Panc1 (cell line): ENCODE data around the gene RPA4.

ENCODE experiments used
- POLR2AphosphoS5 ChIP-seq: IDR thresholded peaks from 2 replicates; pipeline ENCODE4 v1.6.1; 2012; ENCODE audit warnings: mild to moderate bottlenecking, low read depth, low read length, moderate library complexity
- SIN3A ChIP-seq: IDR thresholded peaks from 2 replicates; pipeline ENCODE4 v1.6.1; 2012; ENCODE audit warnings: low read depth, mild to moderate bottlenecking, low read length, moderate library complexity, borderline replicate concordance; ENCODE audit not compliant: insufficient read depth
- TF ChIP-seq, protein P1 (sequence below): fragments of 450-650 bp; IDR thresholded peaks from 2 replicates; pipeline ENCODE4 v1.5.1; 2017; ENCODE audit warnings: mild to moderate bottlenecking
- TF ChIP-seq, protein P2 (sequence below), 2 experiments: IDR thresholded peaks; 2 replicates each; pipeline ENCODE4 v1.6.1; 2011 to 2012; ENCODE audit warnings: low read depth in 2 of 2, control low read depth in 1 of 2, low read length in 1 of 2, mild to moderate bottlenecking in 1 of 2, moderate library complexity in 1 of 2; ENCODE audit not compliant: insufficient read depth in 1 of 2

DNA sequence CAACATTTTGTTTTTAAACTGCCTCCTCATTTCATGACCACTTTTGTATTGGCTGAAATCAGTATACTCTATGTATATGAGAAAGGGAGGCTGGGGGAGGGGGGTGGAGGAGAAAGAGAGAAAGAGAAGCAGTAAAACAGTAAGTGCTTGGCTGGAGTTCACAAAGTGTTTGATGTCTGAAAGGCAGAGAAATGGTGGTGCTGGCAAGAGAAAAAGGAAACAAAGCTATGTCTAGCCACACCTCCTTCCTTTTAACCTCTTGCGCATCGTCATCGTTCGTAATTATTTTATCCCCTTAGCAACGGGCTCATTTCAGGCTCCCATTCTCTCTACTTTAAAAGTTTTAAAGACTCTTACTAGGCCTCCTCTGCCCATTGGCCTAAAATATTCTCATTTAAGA lies 25.6 kb downstream of the RPA4 start:
- TF ChIP-seq, protein P1, sequence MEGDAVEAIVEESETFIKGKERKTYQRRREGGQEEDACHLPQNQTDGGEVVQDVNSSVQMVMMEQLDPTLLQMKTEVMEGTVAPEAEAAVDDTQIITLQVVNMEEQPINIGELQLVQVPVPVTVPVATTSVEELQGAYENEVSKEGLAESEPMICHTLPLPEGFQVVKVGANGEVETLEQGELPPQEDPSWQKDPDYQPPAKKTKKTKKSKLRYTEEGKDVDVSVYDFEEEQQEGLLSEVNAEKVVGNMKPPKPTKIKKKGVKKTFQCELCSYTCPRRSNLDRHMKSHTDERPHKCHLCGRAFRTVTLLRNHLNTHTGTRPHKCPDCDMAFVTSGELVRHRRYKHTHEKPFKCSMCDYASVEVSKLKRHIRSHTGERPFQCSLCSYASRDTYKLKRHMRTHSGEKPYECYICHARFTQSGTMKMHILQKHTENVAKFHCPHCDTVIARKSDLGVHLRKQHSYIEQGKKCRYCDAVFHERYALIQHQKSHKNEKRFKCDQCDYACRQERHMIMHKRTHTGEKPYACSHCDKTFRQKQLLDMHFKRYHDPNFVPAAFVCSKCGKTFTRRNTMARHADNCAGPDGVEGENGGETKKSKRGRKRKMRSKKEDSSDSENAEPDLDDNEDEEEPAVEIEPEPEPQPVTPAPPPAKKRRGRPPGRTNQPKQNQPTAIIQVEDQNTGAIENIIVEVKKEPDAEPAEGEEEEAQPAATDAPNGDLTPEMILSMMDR, result no peak
- TF ChIP-seq, protein P2, sequence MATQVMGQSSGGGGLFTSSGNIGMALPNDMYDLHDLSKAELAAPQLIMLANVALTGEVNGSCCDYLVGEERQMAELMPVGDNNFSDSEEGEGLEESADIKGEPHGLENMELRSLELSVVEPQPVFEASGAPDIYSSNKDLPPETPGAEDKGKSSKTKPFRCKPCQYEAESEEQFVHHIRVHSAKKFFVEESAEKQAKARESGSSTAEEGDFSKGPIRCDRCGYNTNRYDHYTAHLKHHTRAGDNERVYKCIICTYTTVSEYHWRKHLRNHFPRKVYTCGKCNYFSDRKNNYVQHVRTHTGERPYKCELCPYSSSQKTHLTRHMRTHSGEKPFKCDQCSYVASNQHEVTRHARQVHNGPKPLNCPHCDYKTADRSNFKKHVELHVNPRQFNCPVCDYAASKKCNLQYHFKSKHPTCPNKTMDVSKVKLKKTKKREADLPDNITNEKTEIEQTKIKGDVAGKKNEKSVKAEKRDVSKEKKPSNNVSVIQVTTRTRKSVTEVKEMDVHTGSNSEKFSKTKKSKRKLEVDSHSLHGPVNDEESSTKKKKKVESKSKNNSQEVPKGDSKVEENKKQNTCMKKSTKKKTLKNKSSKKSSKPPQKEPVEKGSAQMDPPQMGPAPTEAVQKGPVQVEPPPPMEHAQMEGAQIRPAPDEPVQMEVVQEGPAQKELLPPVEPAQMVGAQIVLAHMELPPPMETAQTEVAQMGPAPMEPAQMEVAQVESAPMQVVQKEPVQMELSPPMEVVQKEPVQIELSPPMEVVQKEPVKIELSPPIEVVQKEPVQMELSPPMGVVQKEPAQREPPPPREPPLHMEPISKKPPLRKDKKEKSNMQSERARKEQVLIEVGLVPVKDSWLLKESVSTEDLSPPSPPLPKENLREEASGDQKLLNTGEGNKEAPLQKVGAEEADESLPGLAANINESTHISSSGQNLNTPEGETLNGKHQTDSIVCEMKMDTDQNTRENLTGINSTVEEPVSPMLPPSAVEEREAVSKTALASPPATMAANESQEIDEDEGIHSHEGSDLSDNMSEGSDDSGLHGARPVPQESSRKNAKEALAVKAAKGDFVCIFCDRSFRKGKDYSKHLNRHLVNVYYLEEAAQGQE (IDR thresholded peaks at IDR 0.05; ENCODE audit: insufficient read depth in 1 of 2, low read depth in 2 of 2, low read length in 1 of 2), result no peak
- TF ChIP-seq POLR2AphosphoS5, result no peak
- no peak for TF ChIP-seq SIN3A
